Activated T-helper 1 cell treated with anti-CD3 and anti-CD28 coated beads, Interleukin-2, amount 50 U/mL, for 16 hours (primary cell): Measurements from ENCODE around the gene ENPP3.

ENCODE experiments used
- DNase-seq, 2 donors: peaks; one replicate each; pipeline ENCODE4 v3.0.0-alpha.2; 2020; ENCODE audit warnings: low read depth in 1 of 2, low spot score in 1 of 2

Gene ENPP3

GRCh38 chr6:131792091-131792496, 155.0 kb downstream of the ENPP3 start:
- no peak for DNase-seq

- no peak for DNase-seq
Observed at GRCh38 chr6:131795366-131795765, 158.3 kb downstream of the ENPP3 start.
